HG03457 (cell line): ENCODE measurements around the gene RGL2.
A peak's percentile ranks its signal among the peaks of the same experiment; 100 is the strongest.

Experiments used
- ATAC-seq: cut with Tn5 transposase; IDR thresholded peaks from one replicate; pipeline ENCODE4 v1.9.1; 2021; ENCODE audit warnings: moderate number of reproducible peaks; ENCODE audit not compliant: unreplicated experiment

RGL2 gene

GRCh38 chr6:33316603-33317418, 18.1 kb upstream of the RGL2 start:
- ATAC-seq: no peak

- ATAC-seq: no peak
Observed at GRCh38 chr6:33315793-33316602, 17.3 kb upstream of the RGL2 start.

DNA sequence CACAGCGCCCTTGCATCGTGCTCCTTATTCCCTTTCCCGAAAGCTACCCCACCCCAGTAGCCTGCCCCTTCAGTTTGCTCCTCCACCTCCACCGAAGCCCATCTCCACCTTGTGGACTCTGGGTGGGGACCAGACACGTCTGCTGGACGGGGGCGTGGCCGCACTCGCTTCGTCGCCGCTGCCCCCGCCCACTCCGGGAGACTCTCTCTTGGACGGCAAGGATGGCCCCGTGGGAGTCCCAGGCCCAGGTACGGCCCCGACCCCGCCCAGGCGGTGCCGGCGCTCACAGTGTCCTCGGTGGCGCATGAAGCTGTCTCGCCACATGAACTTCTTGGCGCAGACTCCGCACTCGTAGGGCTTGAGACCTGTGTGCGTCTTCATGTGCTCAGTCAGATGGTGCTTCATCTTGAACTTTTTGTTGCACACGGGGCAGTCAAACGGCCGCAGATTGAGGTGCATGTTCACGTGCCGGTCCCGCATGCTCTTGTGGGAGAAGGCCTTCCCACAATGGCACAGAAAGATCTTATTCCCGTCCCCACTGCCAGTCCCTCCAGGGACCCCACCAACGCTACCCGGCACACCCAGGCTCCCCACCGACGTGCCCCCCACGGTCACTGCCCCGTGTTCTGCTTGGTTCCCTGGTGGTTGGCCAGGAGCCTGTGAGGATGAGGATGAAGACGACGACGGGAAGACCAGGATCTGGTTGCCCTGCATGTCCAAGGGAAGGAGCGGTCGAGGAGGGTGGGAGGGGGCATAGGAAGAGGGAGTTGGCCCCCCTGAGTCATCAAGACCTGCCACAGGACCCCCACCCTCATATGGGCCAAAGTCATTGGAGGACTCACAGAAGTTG, 16.4 kb upstream of the RGL2 start:
- no peak for ATAC-seq

GRCh38 chr6:33314515-33314942, 15.8 kb upstream of the RGL2 start:
- no peak for ATAC-seq

DNA sequence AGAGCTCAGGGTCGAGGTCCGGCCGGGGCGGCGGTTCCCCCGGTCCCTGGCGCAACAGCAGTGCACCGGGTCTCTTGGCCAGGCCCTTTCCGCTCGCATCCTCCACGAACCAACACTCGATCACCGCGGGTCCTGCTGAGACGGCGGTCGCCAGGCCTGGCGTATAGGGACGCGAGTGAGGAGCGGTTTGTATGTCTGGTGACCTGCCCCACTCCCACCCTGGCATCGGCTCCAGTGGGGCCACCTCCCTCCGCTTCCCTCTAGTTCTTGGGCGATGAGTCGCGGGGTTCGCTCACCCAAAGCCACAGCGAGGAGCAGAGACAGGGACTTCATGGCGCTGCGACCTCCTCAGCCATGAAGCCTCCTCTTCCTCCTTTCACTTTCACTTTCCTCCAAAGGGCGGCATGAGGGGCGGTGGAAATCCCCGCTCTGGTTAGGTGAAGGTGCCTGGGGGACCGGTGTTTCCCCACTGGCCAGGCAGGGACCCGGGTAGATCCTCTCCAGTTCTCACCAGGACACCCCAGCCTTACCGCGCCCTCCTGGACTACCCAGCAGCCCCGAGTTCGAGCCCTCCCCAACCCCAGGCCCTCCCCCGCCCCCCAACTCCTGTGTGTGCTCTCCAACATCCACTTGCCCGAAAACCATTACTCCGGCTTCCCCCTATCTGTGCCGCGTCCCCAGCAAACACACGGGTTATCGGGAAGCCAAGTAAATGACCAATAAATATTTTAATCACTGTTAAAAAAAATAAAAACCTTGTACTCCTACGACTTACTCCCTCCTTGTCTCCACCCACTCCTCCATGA, 15.2 kb upstream of the RGL2 start, which contains the start of gene TAPBP:
TSS of gene TAPBP (minus strand) at position 370 of the 806 bp plus-strand sequence. CDS start at position 333, 37 bp downstream.
- ATAC-seq: peak; percentile 25

DNA sequence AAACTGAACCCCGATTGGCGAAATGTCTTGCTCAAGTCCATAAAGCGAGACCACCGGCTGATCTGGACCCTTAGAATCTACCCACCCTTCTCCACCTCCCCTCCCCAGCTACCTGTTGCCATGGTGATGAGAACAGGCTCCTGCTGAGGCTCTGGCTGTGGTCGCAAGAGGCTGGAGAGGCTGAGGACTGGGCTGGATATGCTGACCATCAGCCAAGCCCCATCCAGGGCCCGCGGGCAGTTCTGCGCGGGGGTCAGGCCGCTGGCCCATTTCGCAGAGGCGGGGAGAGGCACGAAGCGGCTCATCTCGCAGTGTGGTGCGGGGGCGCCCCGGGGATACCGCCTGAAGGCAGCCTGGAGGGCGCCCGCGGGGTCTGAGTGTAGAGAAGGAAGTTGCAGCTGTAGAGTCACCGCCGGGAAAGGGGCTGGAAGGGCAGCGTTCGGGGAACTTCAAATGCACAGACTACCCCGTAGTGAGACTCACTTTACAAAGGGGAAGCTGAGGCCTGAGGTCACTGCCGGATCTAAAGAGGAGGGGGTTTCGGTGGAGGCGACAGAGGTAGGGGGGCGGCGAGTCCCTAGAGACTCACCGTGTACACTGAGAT, 14.5 kb upstream of the RGL2 start:
- no peak for ATAC-seq

DNA sequence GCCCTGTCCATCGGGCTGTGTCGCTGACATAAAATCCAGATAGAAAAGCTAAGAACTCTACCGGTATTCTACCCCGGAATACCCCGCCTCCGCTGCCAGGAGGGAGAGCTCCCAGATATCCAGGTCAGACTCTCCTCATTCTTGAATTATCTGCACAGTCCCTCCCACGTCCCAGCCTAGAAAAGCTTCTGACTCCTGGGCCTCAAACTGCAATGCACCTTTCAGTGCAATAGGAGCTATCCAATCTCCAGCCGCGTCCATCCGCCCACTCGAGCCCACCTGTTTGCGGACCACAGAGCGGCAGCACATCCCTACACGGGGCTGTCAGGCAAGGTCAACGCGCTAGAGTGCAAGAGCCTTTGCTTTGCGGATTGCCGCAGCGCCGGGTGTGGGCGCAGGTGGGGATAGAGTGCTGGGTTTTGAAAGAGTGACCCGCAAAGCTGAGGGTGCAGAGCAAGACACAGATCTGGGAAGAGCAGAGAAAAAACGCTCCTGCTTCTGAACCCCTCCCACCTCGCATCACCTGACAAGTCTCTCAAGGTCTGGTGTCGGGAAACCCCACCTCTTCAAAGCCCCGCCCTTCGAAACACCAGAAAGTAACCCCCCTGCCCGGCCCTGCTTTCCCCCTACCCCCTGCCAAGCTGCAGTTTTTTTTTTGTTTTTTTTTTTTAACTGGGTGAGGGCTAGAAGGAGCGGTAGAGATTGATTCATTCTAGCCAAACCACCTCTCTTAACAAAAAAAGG, 13.8 kb upstream of the RGL2 start:
- ATAC-seq: no peak

DNA sequence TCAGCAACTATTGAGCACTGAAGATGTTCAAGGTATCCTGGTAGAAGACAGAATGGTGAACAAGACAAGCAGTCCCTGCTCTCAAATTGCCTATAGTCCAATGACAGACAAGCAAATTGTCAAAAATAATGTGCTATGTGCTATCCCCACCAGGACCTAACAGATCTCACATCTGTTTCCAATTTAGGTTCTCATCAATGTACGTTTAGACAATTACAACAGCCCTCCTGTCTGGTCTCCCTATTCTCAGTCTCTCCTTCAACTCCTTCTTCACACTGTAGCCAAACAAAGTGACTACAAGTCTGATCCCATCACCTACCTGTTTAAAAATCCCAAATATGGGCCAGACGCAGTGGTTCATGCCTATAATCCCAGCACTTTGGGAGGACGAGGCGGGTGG, 7.6 kb upstream of the RGL2 start:
- no peak for ATAC-seq

DNA sequence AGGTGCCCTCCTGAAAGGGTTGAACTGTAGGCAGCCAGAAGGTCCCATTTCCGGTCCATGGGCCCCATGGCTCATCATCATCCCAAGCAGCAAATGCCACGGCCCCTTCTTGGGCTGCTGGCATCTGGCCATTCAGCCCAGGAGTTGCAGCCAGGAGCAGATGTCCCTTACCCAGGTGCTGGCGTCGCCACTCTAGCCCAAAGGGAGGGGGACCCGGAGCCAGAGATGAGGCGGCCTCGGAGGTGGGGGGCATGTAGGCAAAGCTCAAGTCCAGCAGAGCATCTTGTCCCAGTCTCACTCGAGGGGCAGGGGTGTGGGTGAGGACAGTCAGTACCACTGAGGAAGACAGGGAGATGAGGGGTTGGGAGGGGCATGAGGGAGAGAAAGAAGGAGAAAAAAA, 6.3 kb upstream of the RGL2 start:
- ATAC-seq: no peak

DNA sequence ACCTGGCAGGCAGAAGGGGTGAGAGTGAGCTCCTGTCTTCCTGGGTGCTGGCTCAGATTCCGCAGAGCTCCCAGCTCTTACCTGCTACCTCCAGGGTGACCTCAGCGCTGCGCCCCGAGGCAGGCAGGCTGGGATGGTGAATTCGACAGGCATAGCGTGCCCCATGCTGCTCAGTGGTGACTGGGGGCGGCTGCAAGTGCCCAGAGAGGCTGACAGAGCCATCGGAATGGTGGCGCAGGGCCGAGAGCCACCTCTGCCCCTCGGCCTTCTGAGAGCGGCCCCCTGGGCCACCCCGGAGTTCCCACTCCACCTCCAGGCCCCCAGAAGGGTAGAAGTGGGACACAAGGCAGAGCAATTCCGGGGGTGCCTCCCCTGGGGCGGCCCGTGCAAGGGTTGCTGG, 5.5 kb upstream of the RGL2 start:
- no peak for ATAC-seq

- ATAC-seq: no peak
Observed at GRCh38 chr6:33301877-33302276, 3.1 kb upstream of the RGL2 start.

DNA sequence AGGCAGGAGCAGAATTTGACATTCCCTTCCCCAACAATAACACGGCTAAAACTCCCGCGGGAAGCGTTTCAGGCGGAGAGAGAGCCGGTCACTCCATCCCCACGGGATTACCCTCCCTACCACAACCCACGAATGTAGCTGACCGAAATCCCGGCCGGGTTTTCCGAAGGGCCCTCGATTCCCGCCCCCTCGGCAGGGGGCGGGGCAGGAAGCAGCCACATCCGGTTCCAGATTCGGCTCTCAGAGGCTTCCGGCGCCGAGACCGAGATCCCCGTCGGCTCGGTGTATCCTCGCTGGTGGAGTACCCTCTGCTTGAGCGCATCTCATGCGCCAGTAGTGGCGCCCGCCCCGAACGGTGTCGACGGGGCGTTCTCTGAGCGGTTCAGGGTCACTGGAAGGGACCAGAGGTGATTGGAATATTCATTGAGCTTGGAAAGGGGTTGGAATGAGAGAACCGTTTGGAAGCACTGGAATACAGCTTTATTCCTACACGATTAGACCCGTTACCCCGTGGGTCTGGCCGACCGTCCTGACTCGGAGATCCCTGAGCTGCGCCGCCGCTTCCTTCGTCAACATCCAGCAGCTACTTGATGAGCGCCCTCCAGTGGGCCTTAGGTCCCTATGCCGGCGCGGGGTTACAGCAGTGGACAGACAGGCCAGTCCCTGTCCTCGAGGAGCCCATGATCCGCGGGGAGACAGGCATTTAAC, 649 bp upstream of the RGL2 start:
- peak; percentile 51 for ATAC-seq

GRCh38 chr6:33297956-33298772, 578 bp downstream of the RGL2 start:
- no peak for ATAC-seq

DNA sequence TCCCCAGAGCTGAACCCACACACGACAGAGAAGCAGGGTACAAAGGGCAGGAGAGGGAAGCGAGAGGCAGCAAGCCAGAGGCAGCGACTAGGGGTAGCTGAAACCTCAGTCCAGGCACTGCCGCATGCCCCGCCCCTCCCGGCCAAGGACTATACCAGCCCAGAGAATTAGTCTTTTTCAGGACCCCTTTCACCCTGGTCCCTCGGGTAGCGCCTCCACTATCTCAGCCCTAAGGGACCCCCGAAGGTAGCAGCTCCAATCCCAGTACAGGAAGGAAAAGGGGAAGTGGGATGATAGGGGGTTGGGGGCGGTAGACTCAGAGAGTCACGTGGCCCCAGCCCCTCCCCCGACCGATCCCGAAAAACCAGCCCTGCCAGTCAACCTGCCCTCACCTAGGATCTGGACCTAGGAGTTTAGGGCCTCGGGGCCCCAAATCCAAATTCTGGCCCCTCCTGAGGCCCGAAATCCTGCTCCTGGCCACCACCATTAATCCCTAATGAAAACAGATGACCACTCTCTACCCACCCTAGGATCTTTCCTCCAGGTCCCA, 1.3 kb downstream of the RGL2 start:
- ATAC-seq: no peak

- ATAC-seq: no peak
Observed at GRCh38 chr6:33296797-33297405, 1.8 kb downstream of the RGL2 start.

- ATAC-seq: no peak
Observed at GRCh38 chr6:33295621-33296369, 2.9 kb downstream of the RGL2 start.
